NCI-H1105 (cell line): ENCODE results near the gene TMED8.
"Not testable (repeated sequence)": the region's sequence is repeated elsewhere in the genome, so short reads cannot be mapped to it uniquely, and the experiment has no call there.

Experiments
- DNase-seq: peaks from one replicate; lab custom pipeline; 2025; lab: John Stamatoyannopoulos, UW

The TMED8 gene

GRCh38 chr14:77359626-77360025 lies 17.3 kb downstream of the TMED8 start:
- DNase-seq, result no peak

GRCh38 chr14:77356899-77357298 lies 20.0 kb downstream of the TMED8 start:
- DNase-seq, result no peak

GRCh38 chr14:77355811-77356210 lies 21.1 kb downstream of the TMED8 start:
- no peak for DNase-seq

GRCh38 chr14:77353469-77354141 lies 23.3 kb downstream of the TMED8 start:
- DNase-seq, result no peak

- DNase-seq, result no peak
These were observed 29.1 kb downstream of the TMED8 start for GRCh38 chr14:77347751-77348150.

GRCh38 chr14:77346495-77346894 lies 30.4 kb downstream of the TMED8 start:
- no peak for DNase-seq

- no peak for DNase-seq
These were observed 32.4 kb downstream of the TMED8 start for GRCh38 chr14:77344377-77344996.

- no peak for DNase-seq
These were observed 33.2 kb downstream of the TMED8 start for GRCh38 chr14:77343662-77344061.

- no peak for DNase-seq
These were observed 34.0 kb downstream of the TMED8 start for GRCh38 chr14:77342726-77343397.

GRCh38 chr14:77340389-77340788 lies 36.5 kb downstream of the TMED8 start:
- no peak for DNase-seq

- no peak for DNase-seq
These were observed 37.5 kb downstream of the TMED8 start for GRCh38 chr14:77339407-77339806.

- DNase-seq, result no peak
These were observed 38.6 kb downstream of the TMED8 start for GRCh38 chr14:77338302-77338701.

GRCh38 chr14:77337880-77338279 lies 39.0 kb downstream of the TMED8 start:
- no peak for DNase-seq

GRCh38 chr14:77337255-77337654 lies 39.6 kb downstream of the TMED8 start:
- DNase-seq, result not testable (repeated sequence)

GRCh38 chr14:77335576-77335975 lies 41.3 kb downstream of the TMED8 start:
- DNase-seq, result no peak

- DNase-seq, result no peak
These were observed 47.0 kb downstream of the TMED8 start for GRCh38 chr14:77329872-77330271.

GRCh38 chr14:77327111-77327510 lies 49.8 kb downstream of the TMED8 start:
- DNase-seq, result no peak

- no peak for DNase-seq
These were observed 51.2 kb downstream of the TMED8 start for GRCh38 chr14:77325746-77326094.

GRCh38 chr14:77324816-77325745 lies 51.8 kb downstream of the TMED8 start:
- DNase-seq, result no peak

GRCh38 chr14:77324289-77324688 lies 52.6 kb downstream of the TMED8 start:
- no peak for DNase-seq

- DNase-seq, result no peak
These were observed 53.3 kb downstream of the TMED8 start for GRCh38 chr14:77323571-77323970.

GRCh38 chr14:77322951-77323350 lies 53.9 kb downstream of the TMED8 start:
- DNase-seq, result no peak
